Neural crest cell (in vitro differentiated cells): Measurements from ENCODE around the gene DDX59. TPM values are rescaled to one million over a fixed set of nuclear protein-coding genes. Genes with fewer than 3 reads are reported as not detected.

Experiments used
- DNase-seq: peaks from one replicate; pipeline ENCODE4 v3.0.0; 2021; ENCODE audit warnings: low read depth, mixed read lengths, low spot score
- H3K27ac Mint-ChIP-seq: one replicate; pipeline ENCODE4 v1.8.0; 2021; ENCODE audit warnings: mild to moderate bottlenecking, mixed read lengths; ENCODE audit not compliant: unreplicated experiment
- H3K27me3 Mint-ChIP-seq: 2 replicates; pipeline ENCODE4 v1.8.0; 2021; ENCODE audit warnings: low read depth, mild to moderate bottlenecking, mixed read lengths
- H3K36me3 Mint-ChIP-seq: 2 replicates; pipeline ENCODE4 v1.8.0; 2021; ENCODE audit warnings: low read depth, mild to moderate bottlenecking, mixed read lengths
- H3K4me1 Mint-ChIP-seq: 2 replicates; pipeline ENCODE4 v1.8.0; 2021; ENCODE audit warnings: mixed read lengths
- H3K4me3 Mint-ChIP-seq: one replicate; pipeline ENCODE4 v1.8.0; 2021; ENCODE audit warnings: mild to moderate bottlenecking, mixed read lengths
- H3K9me3 Mint-ChIP-seq: 2 replicates; pipeline ENCODE4 v1.8.0; 2021; ENCODE audit warnings: mixed read lengths
- CTCF ChIP-seq: fragments of 200-600 bp; sonication (generic); conservative IDR thresholded peaks from 2 replicates; pipeline ENCODE4 v1.5.0; 2021; ENCODE audit warnings: antibody characterized with exemption, mild to moderate bottlenecking
- total RNA-seq: library from RNA; stranded (reverse); gene quantifications from 2 replicates; pipeline ENCODE4 v1.2.1, GENCODE V29; 2021

Gene DDX59
- total RNA-seq, 1 donor from 2014 or later, result 18.0 TPM

- no peak for DNase-seq
- Mint-ChIP-seq H3K27ac (no peak overlapping the region), H3K36me3 (no peaks in the 10 kb centered on the region), H3K4me3 (no peak overlapping the region), H3K27me3 (no peaks in the 10 kb centered on the region), H3K9me3 (peaks cover 3% of the 10 kb centered on the region), H3K4me1 (peaks cover 7% of the 10 kb centered on the region)
- no peak for TF ChIP-seq CTCF
Measured at GRCh38 chr1:200693327-200693726, 23.6 kb upstream of the DDX59 start.

GRCh38 chr1:200692316-200692715, 22.6 kb upstream of the DDX59 start:
- no peak for DNase-seq
- H3K4me1 Mint-ChIP-seq, result peaks cover 7% of the 10 kb centered on the region
- TF ChIP-seq CTCF, result no peak
- no peak overlapping the region for H3K4me3 Mint-ChIP-seq
- H3K27ac Mint-ChIP-seq, result no peak overlapping the region
- no peaks in the 10 kb centered on the region for H3K27me3 Mint-ChIP-seq
- peaks cover 3% of the 10 kb centered on the region for H3K9me3 Mint-ChIP-seq
- H3K36me3 Mint-ChIP-seq, result no peaks in the 10 kb centered on the region

GRCh38 chr1:200686620-200687019, 16.9 kb upstream of the DDX59 start:
- Mint-ChIP-seq H3K36me3 (no peaks in the 10 kb centered on the region), H3K9me3 (no peaks in the 10 kb centered on the region), H3K27me3 (no peaks in the 10 kb centered on the region), H3K4me1 (no peaks in the 10 kb centered on the region), H3K27ac (no peak overlapping the region), H3K4me3 (no peak overlapping the region)
- no peak for TF ChIP-seq CTCF
- DNase-seq, result no peak

GRCh38 chr1:200684015-200684414, 14.3 kb upstream of the DDX59 start:
- no peak for TF ChIP-seq CTCF
- H3K36me3 Mint-ChIP-seq, result no peaks in the 10 kb centered on the region
- H3K4me1 Mint-ChIP-seq, result no peaks in the 10 kb centered on the region
- no peaks in the 10 kb centered on the region for H3K27me3 Mint-ChIP-seq
- no peaks in the 10 kb centered on the region for H3K9me3 Mint-ChIP-seq
- no peak overlapping the region for H3K4me3 Mint-ChIP-seq
- DNase-seq, result no peak
- H3K27ac Mint-ChIP-seq, result no peak overlapping the region

- no peaks in the 10 kb centered on the region for H3K36me3 Mint-ChIP-seq
- H3K4me1 Mint-ChIP-seq, result no peaks in the 10 kb centered on the region
- TF ChIP-seq CTCF, result no peak
- no peak overlapping the region for H3K27ac Mint-ChIP-seq
- H3K27me3 Mint-ChIP-seq, result no peaks in the 10 kb centered on the region
- no peak overlapping the region for H3K4me3 Mint-ChIP-seq
- no peaks in the 10 kb centered on the region for H3K9me3 Mint-ChIP-seq
- DNase-seq, result no peak
Measured at GRCh38 chr1:200683298-200683697, 13.6 kb upstream of the DDX59 start.

GRCh38 chr1:200681231-200681630, 11.5 kb upstream of the DDX59 start:
- Mint-ChIP-seq H3K9me3 (no peaks in the 10 kb centered on the region), H3K4me1 (no peaks in the 10 kb centered on the region), H3K36me3 (no peaks in the 10 kb centered on the region), H3K27me3 (no peaks in the 10 kb centered on the region), H3K4me3 (no peak overlapping the region), H3K27ac (no peak overlapping the region)
- no peak for DNase-seq
- TF ChIP-seq CTCF, result no peak
